Parathyroid adenoma (tissue), 2 donors: ENCODE data around the gene ATPAF2.

Experiments
- H2AFZ ChIP-seq: fragments of 300-600 bp; sonication (generic); one replicate; pipeline ENCODE4 v1.7.0; 2017; ENCODE audit warnings: antibody characterized with exemption, mild to moderate bottlenecking
- H3K27ac ChIP-seq: fragments of 300-600 bp; sonication (generic); one replicate; pipeline ENCODE4 v1.7.0; 2017
- H3K27me3 ChIP-seq: fragments of 300-600 bp; sonication (generic); one replicate; pipeline ENCODE4 v1.7.0; 2017; ENCODE audit warnings: low read length; ENCODE audit not compliant: control insufficient read depth, insufficient read depth
- H3K36me3 ChIP-seq: fragments of 300-600 bp; sonication (generic); one replicate; pipeline ENCODE4 v1.7.0; 2017; ENCODE audit warnings: low read length; ENCODE audit not compliant: control insufficient read depth, insufficient read depth
- H3K4me1 ChIP-seq: fragments of 300-600 bp; sonication (generic); one replicate; pipeline ENCODE4 v1.7.0; 2017; ENCODE audit warnings: control low read depth
- H3K4me2 ChIP-seq: fragments of 300-600 bp; sonication (generic); one replicate; pipeline ENCODE4 v1.7.0; 2017; ENCODE audit warnings: low read length
- H3K4me3 ChIP-seq: fragments of 300-600 bp; sonication (generic); one replicate; pipeline ENCODE4 v1.7.0; 2017; ENCODE audit warnings: low read depth, low read length
- H3K79me2 ChIP-seq: fragments of 300-600 bp; sonication (generic); one replicate; pipeline ENCODE4 v1.7.0; 2017; ENCODE audit warnings: control low read depth
- H3K9ac ChIP-seq: fragments of 300-600 bp; sonication (generic); one replicate; pipeline ENCODE4 v1.7.0; 2017; ENCODE audit warnings: mild to moderate bottlenecking
- H3K9me3 ChIP-seq: fragments of 300-600 bp; sonication (generic); one replicate; pipeline ENCODE4 v1.7.0; 2017; ENCODE audit warnings: low read length; ENCODE audit not compliant: control insufficient read depth
- CTCF ChIP-seq: fragments of 300-600 bp; sonication (generic); IDR thresholded peaks from one replicate; pipeline ENCODE4 v1.7.0; 2017; ENCODE audit warnings: antibody characterized with exemption, mild to moderate bottlenecking
- donor health status: primary hyperparathyroidism.

The ATPAF2 gene

GRCh38 chr17:18041776-18042175, 2.8 kb upstream of the ATPAF2 start:
- Histone ChIP-seq H3K4me3 (no peak overlapping the region), H3K9ac (no peak overlapping the region), H3K27ac (no peak overlapping the region), H2AFZ (no peak overlapping the region), H3K27me3 (no peaks in the 10 kb centered on the region), H3K79me2 (peaks cover 44% of the 10 kb centered on the region), H3K4me1 (peaks cover 26% of the 10 kb centered on the region), H3K4me2 (no peak overlapping the region), H3K9me3 (no peaks in the 10 kb centered on the region), H3K36me3 (no peaks in the 10 kb centered on the region)
- TF ChIP-seq CTCF, result no peak

GRCh38 chr17:18040261-18040858, 1.4 kb upstream of the ATPAF2 start:
- TF ChIP-seq CTCF, result no peak
- H3K4me2 ChIP-seq, result peak overlapping the region; percentile 90

GRCh38 chr17:18039535-18040260, 730 bp upstream of the ATPAF2 start:
- H3K9ac ChIP-seq, result peak overlapping the region; percentile 17
- peak overlapping the region; percentile 42 for H3K27ac ChIP-seq
- no peaks in the 10 kb centered on the region for H3K9me3 ChIP-seq
- H2AFZ ChIP-seq, result peak overlapping the region; percentile 85
- peaks cover 26% of the 10 kb centered on the region for H3K4me1 ChIP-seq
- no peak for TF ChIP-seq CTCF
- peak overlapping the region; percentile 90 for H3K4me2 ChIP-seq
- H3K36me3 ChIP-seq, result no peaks in the 10 kb centered on the region
- peaks cover 48% of the 10 kb centered on the region for H3K79me2 ChIP-seq
- H3K4me3 ChIP-seq, result peak overlapping the region; percentile 82
- H3K27me3 ChIP-seq, result no peaks in the 10 kb centered on the region

More at GRCh38 chr17:18040261-18040858, 1.4 kb upstream of the ATPAF2 start:
- Histone ChIP-seq H3K9me3 (no peaks in the 10 kb centered on the region), H2AFZ (peak overlapping the region; percentile 85), H3K27ac (no peak overlapping the region), H3K9ac (peak overlapping the region; percentile 17), H3K36me3 (no peaks in the 10 kb centered on the region), H3K4me3 (peak overlapping the region; percentile 82), H3K4me1 (peaks cover 26% of the 10 kb centered on the region), H3K27me3 (no peaks in the 10 kb centered on the region), H3K79me2 (peaks cover 48% of the 10 kb centered on the region)

- H3K79me2 ChIP-seq, result peaks cover 53% of the 10 kb centered on the region
- H3K4me1 ChIP-seq, result peaks cover 24% of the 10 kb centered on the region
- no peak overlapping the region for H3K9ac ChIP-seq
- H3K36me3 ChIP-seq, result no peaks in the 10 kb centered on the region
- H3K4me2 ChIP-seq, result peak overlapping the region; percentile 83
- H3K27me3 ChIP-seq, result no peaks in the 10 kb centered on the region
- H3K9me3 ChIP-seq, result no peaks in the 10 kb centered on the region
- H3K27ac ChIP-seq, result peak overlapping the region; percentile 42
- peak overlapping the region; percentile 82 for H3K4me3 ChIP-seq
- H2AFZ ChIP-seq, result peak overlapping the region; percentile 89
- TF ChIP-seq CTCF, result no peak
Observed at GRCh38 chr17:18038149-18038850, 668 bp downstream of the ATPAF2 start.
